Stimulated activated CD4-positive, alpha-beta T cell treated with anti-CD3 and anti-CD28 coated beads, Interleukin-1b, Interleukin-23, amount 100 ng/mL, for 1 hour (primary cell): Measurements from ENCODE around the gene MRPL36.

Source experiments
- DNase-seq, 2 donors: peaks; one replicate each; pipeline ENCODE4 v3.0.0-alpha.2; 2020; ENCODE audit warnings: low read depth in 2 of 2

MRPL36 gene

DNA sequence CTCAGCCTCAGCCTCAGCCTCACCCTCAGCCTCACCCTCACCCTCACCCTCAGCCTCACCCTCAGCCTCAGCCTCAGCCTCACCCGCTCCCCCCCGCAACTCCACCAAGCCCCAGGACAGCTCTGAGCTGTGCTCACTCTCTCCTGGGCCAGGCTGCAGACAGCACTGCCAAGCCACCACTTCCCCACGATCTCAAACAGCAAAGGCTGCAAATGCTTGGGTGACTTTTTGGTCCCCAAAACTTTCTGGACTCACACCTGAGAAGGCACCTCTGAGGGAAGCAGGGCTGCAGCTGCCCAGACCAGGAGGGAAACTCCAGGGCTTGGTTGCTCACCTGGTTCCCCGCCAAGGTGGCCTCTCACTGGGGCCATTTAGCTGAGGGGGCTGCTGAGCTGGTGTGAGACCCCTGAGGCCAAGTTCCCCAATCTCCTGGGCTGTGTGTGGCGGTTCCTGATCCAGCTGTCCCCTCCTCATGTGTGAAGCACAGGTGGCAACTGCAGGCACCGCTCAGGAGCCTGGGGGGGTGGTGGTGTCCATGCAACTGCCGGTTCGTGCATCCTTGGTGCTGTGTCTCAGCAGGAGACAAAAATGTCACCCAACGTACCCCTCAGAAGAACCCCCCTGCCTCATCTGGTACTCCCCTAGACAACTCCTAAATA, 17.8 kb downstream of the MRPL36 start:
- no peak for DNase-seq

DNA sequence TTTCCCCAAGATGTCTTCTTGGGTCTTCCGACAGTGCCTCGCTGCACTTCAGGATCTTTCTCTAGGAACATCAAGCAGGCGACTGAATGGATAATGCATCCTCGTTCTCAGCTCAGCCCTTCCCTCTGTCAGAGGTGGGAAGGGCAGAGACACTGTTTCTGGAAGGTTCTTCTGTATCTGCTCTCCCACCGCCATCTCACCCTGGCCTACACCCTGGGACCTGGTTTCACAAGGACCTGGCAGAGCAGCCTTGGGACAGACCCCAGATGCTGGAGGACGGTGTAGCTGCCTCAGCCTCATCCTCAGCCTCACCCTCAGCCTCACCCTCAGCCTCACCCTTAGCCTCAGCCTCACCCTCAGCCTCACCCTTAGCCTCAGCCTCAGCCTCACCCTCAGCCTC, 18.5 kb downstream of the MRPL36 start:
- no peak for DNase-seq

DNA sequence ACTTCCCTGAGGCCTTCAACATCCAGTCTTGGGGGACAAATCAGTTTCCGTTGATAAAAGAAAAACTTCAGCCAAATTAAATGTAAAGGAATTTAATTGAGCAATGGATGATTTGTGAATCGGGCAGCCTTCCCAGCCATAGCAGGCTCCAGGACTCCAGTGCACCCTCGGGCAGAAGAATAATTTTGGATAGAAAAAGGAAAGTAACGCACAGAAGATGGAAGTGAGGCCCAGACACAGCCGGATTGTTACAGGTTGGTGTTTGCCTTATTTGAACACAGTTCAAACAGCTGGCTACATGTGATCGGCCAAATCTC, 19.1 kb downstream of the MRPL36 start:
- DNase-seq, result no peak

DNA sequence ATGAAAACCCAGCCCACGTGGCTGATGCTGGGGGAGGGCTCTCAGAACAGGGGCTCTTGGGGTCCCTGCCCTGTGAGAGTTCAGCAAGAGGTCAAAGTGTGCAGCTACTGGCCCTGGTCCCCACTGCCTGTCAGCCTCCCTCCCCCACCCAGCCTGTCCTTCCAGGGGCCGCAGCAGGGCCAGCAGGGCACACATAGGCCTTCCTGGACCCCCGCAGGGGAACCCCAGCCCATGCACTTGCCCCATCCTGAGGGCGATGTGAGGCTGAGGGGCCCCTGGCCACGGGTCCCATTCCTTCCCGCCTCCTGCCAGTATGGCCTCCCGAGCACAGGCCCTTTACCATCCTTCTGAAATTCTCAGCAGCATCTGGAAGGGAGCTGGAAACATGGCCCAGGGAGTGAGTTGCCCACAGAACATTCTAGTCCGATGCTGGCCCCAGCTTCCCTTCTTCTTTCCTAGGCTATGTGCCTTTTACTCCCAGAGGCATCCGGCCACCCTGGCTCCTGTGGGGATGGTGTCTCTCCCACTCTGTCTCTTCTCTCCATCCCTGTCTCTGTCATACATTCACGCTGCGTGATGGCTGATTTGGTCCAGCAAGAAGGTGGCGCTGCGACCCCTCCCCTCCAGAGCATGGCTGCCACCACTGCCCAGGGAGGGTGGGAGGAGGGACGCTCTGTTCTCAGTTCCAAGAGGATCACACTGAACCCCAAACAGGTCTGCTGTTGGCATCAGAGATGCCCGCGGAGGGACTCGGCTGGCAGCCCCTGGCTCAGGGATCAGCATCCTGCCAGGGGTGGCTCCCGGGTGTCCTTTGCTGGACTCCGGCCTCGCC, 19.6 kb downstream of the MRPL36 start:
- no peak for DNase-seq

DNA sequence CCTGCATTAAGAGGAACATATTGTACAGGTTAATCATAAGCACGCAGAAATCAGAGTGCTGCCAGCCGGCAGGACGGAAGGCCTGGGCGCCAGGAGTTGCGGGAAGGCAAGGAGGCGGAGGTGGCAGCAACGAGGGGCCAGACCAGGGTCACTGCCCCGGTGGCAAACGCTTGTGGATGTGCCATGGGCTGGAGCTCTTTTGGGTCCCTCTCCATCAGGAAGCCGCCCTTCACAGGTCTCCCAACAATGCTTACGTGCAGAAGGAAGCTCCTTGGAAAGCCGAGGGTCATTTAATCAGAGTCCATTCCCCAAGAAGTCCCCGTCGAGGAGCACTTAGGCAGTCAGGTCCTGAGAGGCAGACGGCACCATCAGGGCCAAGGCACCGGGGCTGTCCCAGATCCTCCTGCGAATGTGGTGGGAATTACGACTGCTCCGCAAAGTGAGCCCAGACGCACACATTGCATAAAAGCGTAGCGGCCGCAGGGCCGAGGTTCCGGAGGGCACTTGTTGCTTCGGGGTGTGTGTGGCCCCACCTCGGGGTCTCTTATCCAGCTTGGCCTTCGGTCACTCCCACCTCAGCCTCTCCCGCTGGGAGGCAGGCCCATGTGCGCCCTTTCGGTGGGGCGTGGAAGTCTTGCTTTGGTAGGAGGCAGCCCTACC, 20.5 kb downstream of the MRPL36 start:
- DNase-seq, result no peak

DNA sequence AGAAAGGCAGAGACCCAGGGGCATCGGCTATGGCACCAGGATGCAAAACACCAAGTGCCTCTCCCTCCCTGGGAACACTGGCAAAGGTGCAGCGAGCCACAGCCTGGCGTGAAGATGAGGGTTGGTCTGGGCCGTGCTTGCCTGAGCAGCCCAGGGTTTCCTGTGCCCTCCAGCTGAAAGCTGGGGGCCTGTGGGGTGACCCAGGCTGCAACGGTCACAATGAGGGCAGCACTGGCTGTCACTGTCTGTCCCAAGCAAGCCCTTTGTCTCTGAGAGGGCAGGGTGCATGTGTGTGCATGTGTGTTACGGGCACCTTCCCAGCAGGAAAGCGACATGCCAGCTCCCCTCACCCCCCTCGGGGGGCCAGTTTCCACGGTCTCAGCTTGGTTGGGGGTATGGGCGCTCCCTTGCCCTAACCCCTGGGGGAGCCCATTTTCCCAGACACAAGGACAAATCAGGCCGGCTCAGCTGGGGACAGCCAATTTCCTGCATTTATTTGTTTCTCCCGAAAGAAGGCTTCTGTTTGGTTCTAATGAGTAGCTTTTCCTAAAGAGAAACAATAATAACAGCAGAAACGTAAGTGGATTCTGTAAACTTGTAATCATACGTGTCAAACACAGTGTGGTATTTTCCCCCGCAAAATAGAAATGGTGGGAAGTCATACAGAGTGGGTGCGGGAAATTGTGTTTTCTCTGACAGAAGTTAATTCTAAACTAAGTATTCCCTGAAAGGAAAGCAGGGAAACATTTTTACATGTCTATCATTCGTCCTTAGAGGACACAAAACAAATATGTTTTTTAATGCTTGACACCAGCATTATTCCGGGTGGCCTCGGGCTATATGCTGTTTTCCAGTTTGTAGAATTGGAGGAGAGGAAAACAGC, 21.3 kb downstream of the MRPL36 start:
- DNase-seq, result no peak

DNA sequence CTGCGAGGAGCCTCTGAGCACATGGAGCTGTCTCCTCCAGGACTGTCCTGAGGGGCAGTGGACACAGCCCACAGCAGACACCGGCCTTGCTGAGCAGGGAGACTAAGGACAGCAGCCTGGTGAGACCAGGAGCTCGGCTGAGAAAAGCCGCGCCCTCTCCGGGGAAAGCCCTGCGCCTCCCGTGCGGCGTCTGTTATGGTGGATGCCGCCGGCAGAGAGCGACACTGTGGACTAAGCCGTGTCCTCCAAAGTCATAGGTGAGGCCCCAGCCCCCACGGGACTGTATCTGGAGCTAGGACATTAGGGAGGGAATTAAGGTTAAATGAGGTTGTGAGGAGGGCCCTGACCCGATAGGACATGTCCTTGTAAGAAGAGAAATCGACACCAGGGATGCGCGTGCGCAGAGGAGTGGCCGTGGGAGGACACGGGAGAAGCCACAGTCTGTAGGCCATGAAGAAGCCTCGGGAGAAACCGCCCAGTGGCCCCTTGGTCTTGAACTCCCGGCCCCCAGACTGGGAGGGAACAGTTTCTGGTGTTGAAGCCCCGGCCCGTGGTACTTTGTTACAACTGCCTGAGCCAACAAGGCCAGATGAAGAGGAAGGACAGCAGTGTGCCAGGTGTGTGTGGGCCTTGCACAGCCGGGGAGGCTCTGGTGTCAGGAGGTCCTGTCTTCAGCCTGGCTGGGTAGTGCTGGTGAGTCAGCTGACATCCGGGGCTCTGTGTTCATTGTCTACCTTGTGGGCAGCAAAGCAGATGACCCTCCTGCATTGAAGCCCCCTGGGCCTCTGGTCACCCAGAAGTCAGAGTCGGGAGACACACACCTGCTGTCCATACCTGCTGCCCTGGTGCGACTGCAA, 22.1 kb downstream of the MRPL36 start:
- DNase-seq, result no peak

DNA sequence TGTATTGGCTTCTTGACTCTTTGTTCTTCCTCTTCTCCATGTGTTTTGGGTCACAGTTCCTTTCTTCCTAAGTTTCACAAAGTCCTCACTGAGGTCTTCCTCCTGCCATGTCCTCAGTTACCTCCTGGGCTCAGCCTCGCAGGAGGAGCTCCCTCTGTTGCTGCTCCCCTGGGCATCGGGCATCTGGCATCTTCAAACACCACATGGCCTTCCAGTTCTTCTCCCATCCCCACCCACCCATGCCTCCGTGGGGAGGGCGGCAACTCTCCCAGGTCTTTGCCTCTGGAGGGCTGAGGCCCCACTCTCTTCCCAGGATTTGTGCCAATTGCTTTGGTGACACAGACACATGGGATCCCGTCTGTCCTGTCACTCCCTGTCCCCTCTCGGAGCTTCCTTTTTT, 22.8 kb downstream of the MRPL36 start:
- DNase-seq, result no peak

DNA sequence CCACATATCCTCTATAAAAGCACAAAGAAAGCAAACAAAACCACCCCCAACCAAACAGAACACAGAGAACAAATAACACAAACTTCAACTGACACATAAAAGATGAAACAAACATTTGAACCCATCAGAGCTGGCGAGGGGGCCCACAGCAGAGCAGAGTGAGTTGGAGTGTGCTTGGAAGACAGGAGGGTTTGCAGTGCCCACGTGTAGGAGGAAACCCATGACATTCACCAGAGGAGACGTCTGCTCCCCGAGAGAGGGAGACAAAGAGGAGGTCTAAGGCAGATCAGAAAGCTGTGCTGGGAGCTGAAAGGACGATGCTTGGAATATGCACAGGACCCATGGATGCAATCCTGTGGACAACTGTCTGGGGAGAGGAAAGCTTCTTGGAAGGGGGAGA, 27.0 kb downstream of the MRPL36 start:
- no peak for DNase-seq

DNA sequence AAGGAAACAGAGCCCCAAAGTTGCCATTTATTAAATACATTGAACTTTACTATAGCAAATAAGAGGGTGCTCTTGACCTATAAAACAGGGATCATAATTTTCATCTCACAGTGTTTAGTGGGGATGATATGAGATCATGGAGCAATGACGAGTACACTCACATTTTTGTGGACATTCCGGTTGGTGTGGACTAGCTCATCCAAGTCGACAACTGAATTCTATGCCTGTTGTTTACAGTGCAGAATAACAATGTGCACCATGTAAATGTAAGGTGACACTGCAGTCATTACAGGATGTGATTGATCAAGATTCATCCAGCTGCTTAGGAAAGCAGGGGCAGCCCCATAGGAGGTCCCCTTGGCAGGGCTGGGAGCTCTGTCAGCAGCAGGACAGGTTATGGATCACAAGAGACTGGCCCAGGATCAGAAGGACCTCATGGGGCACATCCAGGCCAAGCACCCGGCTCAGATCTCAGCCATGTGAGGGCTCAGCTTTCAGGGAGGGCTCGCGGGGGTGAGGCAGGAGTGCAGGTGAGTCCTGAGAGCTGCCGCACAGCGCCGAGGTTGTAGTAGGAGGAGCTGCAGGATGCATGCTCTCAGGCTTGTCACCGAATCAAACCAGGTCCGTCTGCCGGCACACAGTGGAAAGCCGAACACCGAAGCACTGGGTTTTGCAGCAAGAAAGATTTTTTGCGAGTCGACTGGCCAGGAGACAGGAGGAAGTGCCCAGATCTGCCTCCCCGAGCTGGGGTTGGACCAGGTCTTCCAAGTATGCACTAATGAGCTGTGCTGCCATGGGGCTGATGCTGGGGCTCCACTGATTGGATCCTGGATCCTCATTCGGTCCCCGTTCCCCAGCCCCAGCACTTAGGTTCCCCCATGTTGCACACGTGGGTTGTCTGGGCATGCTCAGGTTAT, 28.2 kb downstream of the MRPL36 start:
- no peak for DNase-seq

DNA sequence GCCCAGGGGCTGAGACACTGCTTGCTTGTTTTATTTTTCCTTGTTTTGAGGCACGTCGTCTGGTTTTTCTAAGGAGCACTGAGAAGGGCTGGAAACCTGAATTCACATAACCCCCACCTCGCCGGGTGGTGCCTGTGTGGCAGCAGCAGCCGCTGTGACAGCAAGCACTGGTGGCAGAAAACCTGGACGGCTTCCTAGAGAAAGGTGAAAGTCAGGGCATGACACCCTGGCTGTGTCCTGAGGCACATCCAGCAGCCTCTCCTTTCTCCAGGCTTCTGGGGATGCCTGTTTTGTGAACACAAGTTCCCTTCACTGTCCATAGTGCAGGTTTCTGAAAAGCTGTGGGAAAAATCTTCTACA, 29.2 kb downstream of the MRPL36 start:
- DNase-seq, result no peak

DNA sequence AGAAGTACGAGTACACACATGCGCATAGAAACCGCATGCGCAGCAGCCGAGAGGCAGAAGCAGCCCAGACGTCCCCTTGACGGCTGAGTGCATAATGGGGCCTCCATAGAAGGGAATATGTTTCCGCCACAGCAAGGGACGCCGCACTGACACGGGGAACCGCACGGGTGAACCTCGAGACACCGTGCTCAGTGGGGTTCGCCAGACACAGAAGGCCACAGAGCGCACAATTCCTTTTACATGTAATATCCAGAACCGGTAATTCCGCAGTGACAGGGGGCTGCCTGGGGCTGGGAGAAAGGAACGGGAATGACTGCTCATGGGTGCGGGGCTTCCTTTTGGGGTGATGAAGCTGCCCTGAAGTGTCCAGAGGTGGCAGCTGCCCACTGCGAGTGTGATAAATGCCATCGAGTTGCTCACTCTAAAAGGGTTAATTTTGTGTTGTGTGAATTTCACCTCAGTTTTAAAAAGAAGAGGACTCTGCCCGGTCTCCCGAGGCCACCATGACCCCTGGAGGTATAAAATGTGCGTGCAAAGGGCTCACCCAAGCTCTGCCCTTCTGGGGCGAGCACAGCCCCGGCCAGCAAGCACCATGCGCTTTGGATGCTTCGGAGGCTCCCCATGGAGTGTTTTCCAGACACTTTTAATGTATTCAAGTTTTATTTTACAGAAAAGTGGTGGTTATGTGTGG, 29.7 kb downstream of the MRPL36 start:
- DNase-seq, result no peak

DNA sequence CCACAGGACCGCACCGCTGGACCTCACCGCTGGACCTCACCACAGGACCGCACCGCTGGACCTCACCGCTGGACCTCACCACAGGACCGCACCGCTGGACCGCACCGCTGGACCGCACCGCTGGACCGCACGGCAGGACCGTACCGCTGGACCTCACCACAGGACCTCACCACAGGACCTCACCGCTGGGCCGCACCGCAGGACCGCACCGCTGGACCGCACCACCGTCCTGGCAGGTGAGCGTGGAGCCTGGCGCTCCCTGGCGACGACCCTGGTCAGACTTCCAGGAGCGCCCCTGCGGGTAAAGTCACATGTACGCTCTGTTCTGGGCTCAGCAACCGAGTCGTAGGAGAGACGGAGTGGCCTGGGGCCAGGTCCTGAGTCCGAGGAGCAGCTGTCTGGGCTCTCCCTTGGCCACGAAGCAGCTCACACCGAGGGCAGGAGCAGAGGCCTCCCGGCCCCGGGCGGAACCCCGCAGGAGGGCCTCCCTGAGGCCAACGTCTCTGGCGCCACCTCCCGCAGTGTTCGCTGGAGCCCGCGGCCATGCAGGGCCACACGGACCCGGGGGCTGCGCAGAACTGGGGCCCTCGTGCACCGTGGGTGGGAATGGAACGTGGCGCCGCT, 30.5 kb downstream of the MRPL36 start:
- DNase-seq, result no peak

DNA sequence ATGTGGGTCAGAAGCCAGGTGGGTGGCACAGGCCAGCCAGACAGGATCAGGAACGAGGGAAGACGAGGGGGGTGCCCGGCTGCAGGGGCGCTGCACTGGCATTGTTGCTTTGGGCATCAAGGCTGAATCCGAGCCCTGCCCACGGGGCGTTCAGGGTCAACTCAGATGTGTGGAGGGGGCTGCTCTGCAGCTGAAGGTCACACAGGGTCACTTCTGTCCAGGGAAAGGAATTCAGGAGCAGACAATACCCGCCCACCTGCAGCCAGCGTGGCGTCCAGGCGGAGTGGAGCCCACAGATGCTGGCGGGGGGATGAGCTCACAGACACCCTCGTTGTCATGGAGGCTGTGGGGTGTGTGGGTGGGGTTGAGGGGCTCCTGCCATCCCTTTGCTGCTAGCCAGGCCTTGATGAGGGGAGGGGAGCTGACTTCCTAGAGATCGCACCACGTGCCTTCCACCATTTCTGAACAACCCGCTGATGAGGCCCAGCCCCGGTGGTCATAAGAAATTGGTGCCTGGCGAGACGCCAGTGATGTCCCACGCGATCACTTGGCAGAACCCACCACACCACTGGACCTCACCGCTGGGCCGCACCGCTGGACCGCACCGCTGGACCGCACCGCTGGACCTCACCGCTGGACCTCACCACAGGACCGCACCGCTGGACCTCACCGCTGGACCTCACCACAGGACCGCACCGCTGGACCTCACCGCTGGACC, 31.2 kb downstream of the MRPL36 start:
- DNase-seq, result no peak

DNA sequence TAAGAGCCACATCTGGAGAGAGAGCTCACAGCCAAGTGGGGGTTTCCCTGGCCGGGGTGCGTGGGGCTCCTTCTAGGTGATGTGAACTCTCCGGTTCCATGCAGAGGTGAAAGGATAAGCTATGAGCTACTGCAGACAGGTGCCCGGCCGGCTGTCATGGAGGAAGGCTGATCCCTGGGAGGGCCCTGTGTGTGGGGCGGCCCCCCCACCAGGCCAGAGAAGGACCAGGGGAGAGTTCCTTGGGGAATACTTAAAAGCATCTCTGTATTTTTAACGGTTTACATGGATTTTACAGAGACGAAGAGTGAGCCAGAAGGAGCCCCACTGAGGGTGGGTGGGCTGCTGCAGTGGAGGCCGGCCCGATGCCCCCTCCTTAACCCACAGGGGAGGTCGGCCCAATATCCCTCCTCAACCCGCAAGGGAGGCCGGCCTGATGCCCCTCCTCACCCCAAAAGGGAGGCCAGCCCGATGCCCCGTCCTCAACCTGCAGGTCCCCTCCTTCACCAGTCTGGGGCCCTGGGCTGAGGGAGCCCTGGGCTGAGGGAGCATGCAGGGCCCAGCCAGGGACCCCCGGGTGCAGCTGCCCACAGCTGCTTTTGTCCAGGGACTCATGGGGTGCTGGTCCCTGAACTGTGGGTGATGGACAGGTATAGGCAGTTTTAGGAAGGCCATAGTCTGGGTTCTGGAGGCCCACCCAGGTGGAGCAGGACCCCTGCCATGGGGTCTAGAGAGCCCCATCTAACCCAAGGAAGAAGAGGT, 31.9 kb downstream of the MRPL36 start:
- DNase-seq, result no peak

DNA sequence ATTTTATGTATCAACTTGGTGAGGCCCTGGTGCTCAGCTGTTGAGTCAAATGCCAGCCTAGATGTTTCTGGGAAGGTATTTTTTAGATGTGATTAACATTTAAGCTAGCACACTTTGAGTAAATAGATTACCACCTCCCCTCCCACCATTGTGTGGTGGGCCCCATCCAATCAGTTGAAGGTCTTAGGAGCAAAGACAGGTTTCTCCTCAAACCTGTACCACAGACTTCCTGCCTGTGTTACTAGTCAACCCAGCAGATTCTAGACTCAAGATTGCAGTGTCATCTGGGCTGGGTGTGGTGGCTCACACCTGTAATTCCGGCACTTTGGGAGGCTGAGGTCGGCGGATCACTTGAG, 33.8 kb downstream of the MRPL36 start:
- no peak for DNase-seq

DNA sequence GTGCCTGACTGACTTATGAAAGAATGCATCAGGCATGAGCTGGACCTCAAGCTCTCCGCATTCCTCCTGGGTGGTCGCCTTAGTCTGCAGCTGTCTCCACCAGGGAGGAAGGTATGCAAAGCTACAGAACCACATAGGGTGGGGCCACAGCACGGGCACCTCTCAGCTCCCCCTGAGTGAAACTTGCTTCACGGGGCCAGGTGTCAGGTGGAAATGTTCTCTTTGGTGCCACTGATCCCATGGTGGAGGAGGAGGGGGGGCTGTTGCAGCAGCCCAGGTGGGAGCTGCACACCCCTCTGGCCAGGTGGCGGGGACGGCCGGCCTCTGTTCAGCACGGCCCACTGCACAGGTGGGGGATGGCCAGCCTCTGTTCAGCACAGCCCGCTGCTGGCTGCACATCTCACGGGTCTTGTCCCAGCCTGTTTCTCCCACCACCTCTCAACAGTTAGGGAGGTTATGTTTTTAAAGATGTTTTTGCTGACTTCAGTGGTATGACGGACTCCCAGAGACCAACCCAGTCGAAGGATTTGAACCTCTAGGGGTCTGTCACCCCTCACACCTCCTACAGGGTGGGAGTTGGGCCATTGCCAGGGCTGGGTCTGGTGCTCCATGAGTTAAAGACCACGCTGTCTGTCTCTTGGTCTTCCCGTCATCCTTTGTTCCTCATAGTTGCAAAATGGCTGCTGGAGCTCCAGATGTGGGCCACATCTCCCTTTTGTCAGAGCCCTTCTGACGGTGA, 34.3 kb downstream of the MRPL36 start:
- DNase-seq, result no peak
